NCI-H345 treated with DMSO at 0.1 percent for 48 hours (cell line): Measurements from ENCODE around the gene TPD52L1.

ENCODE experiments used
- DNase-seq: peaks from one replicate; lab custom pipeline; 2025; ENCODE audit not compliant: unreplicated experiment; lab: John Stamatoyannopoulos, UW

Gene TPD52L1

GRCh38 chr6:125174626-125175025 is 21.1 kb downstream of the TPD52L1 start:
- DNase-seq, result no peak

DNA sequence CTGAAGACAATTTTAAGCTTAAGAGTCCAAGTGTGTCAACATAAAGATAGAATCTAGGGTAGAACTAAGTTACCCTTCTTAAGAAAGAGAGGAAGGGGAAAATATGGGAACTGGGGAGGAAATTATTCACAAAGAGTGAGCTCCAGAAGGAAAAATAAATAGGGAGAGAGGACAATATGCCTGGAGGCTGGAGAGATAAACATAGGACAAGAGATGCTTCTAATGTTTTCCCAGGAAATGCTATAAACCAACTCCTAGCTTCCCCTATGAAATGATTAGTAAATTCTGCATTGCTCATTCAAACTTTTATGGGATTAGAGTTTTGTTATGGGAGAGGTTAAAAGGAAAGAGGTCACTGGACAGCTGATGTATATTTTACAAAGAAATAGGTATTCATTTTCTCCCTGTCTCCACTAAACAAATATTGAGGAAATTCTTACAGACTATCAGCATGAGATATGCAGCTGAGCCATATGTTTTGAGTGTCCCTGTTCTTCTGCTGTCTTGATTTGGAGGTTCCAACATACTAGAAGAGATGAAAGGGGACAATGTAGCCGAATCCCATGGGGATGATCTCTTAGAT is 22.0 kb downstream of the TPD52L1 start:
- no peak for DNase-seq

DNA sequence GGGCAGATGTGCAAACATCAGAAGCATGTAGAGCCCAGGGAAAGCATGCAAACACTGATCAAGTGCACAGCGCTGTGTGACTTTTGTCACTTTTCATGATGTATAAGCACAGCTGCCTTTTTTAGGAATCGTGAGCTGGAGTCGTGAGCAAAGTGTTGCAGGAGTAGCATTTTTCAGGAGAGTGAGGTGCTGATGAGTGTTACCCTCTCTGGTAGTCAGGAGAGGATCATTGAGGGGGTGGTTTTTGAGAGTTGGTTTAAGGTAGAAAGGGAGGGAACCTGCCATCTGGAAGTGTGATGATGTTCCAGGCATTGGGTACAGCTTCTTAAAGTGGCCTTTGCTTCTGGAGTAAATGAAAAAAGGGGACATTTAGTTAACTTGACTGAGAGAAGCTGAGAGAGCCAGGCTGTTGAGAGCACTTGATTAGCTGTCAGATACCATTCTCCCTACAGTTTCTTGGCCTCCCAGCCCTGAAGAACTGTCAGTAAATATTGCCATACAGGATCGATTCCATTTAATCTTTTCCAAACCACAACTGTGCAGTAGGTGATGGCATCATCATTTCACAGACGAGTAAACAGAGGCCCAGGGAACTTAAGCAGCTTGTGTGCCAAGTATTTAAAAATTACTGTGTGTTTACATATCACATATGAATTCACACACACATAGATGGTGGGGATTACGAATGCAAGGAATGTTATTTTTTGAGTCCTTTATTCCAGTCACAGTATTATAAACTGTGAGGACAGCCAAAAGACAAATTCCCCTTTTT is 28.9 kb downstream of the TPD52L1 start:
- DNase-seq, result no peak

- DNase-seq, result no peak
These were observed 29.8 kb downstream of the TPD52L1 start for GRCh38 chr6:125183391-125183790.

GRCh38 chr6:125188037-125188436 is 34.5 kb downstream of the TPD52L1 start:
- no peak for DNase-seq

DNA sequence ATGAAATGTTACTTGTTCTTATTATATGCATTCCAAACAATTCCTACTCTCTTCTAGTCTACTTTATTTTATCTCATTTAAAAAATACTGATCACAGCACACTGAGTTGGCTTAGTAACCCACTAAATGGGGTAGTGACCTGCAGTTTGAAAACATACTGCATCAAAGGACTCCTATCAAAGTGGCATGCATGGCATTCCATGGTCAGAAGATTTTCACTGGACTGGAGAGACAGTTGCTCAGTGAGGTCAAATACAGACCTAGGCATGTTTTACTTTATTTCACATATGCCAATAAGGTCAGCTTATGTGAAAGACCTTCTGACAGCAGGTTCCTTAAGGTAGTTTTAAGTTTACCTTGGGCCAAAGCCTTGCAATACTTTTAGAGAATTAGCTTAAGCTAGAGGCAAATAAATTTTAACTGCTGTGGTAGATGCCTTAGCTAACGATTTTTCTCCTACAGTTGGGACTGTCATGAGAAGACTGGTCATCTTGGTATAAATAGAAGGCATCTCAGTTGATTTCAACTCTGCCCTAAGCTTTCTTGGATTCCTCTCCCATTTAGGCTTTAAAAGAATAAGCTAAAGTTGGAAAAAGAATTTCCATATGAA is 35.1 kb downstream of the TPD52L1 start:
- DNase-seq, result no peak

GRCh38 chr6:125189494-125189893 is 35.9 kb downstream of the TPD52L1 start:
- no peak for DNase-seq

DNA sequence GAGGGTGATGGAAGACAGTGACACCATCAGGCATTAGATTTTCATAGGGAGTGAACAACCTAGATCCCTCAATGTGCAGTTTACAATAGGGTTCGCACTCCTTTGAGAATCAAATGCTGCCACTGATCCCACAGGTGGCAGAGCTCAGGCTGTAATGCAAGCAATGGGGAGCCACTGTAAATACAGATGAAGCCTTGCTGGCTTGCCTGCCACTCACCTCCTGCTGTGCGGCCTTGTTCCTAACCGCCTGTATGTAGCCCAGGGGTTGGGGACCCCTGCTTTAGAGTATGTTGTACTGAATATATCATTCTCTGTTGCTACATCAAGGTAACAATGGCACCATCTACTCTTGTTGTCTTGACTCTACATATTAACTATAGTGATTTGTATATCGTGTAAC is 37.1 kb downstream of the TPD52L1 start:
- no peak for DNase-seq

DNA sequence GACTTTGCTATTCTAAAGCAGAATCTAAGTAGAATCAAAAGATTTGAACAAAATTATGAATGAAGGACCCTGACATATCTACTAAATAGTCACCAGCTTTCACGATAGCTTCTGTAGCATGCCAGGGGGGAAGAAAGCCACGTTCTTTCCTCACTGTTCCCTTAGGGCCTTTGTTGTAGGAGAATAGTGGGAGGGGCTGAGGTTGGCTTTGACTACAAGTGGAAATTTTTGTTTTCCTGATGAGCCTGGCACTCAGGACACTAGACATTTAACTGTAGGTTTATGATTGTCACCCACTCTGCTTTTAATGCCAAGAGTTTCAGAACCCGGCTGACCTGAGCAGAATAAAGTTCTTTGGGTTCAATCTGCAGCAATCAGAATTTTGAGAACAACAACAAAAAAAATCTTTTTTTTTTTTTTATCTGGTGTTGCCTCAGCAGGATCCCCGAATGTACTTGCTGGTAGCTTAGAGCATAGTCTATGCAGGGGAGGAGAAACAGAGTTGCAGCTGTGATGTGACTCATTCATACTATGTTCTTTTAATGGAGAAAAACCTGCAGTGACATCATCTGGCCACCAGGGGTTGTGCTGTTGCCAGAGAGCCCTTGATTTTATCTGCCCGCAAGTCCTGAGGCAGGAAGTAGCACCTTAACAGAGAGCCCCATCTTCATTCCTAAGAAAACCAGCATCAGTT is 38.5 kb downstream of the TPD52L1 start:
- DNase-seq, result no peak

DNA sequence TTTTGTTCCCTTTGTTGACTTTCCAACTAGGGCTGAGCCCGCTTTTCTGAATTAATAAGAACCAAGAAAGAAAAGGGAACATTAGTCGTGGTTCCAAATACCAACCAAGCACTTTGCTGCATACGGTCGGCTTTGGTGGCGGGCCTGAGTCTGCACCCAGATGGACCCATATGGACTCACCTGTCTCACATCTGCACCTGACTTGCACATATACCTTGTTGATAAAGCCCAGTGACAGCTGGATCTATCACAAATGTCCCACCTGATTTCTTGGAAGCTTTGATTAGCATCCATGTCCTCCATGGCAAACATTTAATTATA is 39.0 kb downstream of the TPD52L1 start:
- DNase-seq, result no peak

GRCh38 chr6:125193208-125193607 is 39.6 kb downstream of the TPD52L1 start:
- no peak for DNase-seq

DNA sequence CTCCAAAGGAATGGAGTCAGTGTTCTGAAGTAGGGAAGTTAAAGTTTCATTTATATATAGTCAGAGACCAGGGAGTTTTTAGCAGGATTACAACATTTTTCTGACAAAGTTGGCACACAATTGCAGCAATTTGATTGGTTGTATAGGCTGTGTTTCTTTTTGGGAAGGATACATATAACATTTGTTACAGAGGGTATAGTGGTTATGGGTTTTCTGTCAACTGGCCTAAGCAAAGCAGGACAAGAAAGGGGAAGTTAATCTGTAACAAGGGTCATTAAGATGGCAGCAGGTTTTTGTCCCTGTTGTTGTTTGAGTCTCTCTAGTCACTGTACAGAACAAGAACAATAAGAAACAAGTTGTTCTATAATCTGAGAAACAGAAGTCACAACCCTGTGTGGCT is 41.4 kb downstream of the TPD52L1 start:
- no peak for DNase-seq

DNA sequence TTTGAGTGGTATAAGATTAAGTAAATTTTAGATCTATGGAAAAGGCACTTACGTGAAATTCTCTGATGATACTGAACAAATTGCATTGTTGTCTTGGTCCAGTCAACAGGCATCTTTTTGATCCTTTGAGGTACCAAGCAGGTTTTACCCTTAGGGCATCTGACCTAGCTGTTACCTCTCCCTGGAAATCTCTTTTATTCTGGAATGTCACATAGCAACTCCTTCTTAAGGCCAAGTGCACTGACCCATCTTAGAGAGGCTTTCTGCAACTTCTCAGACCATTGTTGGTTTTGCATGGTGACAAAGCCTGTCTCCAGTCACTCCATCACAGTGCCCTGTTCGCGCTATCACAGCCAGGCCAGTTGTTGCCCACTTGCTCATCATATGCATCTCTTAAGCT is 42.0 kb downstream of the TPD52L1 start:
- DNase-seq, result no peak

DNA sequence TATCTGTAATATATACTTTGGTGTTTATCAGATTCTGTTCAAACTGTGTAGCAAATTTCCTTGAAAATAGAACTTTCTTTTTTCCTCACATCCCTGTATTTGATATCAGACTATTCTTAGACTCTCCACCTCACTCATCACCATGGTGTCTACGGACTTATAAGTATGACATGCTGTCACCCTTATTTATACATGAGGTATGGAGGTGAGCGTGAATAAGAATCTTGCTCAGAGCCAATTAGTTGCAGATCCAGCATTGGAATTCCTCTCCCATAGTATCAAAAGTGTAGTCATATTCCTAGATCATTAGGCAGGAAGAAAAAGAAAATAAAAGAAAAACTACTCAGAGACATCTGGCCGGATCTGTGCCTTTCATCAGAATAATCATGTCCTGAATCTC is 43.0 kb downstream of the TPD52L1 start:
- no peak for DNase-seq

GRCh38 chr6:125197795-125198269 is 44.3 kb downstream of the TPD52L1 start:
- DNase-seq, result no peak

DNA sequence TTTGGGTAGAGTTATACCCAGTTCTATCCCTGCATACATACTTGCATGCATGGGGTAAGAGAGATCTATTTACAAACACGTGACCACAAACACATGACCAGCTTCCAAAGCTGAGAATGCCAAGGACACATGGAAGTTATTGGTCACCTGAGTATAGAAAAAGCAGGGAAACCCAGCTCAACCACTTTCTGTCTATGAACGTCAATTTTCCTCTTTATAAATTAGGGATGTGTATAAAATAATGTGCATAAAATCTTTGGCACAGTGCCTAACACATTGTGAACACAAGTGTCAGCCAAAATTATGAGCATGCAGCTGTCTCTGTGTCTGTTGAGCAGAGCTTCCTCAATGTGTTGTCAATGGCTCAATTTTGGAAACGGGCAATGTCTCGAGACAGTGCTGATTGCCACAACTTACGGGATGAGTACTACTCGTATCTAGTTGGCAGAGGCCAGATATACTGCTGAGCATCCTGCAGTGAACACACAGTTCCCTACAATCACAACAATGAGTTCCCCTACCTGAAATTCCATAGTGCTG is 44.9 kb downstream of the TPD52L1 start:
- DNase-seq, result no peak

GRCh38 chr6:125200941-125201340 is 47.4 kb downstream of the TPD52L1 start:
- DNase-seq, result no peak

DNA sequence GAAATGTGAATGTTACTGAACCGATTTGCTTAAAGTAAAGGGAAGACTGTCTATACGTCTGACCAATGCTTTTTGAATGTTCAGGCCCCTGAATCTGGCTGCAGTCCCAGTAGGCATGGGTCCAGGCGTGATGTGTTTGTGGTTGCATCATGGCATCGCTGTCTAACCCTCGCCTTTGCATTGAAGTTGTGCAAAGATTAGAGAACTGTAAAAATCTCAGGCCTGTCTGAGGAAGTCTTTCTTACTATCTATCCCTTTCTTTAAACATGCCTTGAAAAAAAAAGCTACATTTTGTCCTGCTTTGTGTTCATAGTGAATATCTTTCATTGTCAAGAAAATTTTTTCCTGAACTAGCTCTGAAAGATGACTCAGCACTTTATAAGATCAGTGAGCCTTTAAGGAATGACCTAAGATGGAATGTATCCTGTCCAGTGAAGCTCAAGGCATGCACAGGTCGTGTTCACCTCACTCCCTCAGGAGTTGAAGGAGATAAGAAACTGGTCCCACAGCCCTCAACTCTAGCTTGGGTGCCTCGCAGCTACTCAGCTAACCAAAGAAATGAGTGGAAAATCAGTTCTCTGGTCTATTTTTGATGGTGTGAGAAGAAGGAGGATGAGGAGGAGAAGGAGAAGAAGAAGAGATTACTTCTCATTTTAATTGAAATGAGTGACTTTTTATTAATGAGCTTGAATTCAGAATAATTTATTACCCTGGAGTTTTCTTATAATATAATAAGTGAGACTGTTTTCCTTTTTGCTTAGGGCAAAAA is 48.6 kb downstream of the TPD52L1 start:
- no peak for DNase-seq

DNA sequence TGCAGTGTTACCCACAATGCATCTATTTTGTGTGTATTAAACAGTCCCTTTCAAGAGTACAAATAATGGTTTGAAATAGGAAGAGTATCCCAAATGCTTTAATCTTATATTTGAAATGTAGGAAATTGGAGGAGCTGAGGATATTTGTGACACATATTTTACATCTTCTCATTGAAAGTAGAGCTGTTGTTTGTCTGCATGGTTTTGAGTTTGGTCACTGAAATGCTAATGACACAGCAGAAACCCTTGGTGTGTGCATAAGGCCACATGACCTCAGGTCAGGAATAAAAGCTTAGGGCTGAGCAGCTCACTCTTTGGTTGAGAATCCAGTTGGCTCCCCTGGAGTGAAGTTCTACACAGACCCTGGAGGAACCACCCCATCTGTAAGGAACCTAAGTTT is 49.8 kb downstream of the TPD52L1 start:
- no peak for DNase-seq

DNA sequence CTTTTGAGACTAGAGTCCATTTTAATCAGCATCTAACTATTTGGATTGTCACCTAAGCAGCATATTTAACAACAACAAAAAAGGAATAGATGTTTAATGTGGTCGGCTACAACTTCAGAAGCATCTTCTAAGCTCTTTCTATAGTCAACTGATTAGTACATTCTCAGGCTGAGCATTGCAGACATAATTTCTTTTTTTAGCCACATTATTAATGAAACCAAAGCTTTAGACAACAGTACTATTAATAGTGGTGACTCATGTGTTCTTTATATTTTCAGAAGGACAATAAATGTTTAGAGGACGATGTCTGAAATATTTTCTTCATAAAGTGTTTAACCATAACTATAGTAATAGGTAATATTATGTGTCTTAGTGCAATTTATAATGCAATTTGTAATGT is 52.4 kb downstream of the TPD52L1 start:
- DNase-seq, result no peak

GRCh38 chr6:125206389-125206788 is 52.8 kb downstream of the TPD52L1 start:
- DNase-seq, result no peak
